ENCODE data around the gene BAZ2B.

- no peak for TF ChIP-seq CTCF (IDR thresholded peaks at IDR 0.05 in 2 of 3, conservative IDR thresholded peaks at IDR 0.05 in 1 of 3; ENCODE audit: borderline replicate concordance in 1 of 3, insufficient read depth in 1 of 3, low read depth in 2 of 3, low read length in 2 of 3)
- no peak for TF ChIP-seq JUND (IDR thresholded peaks at IDR 0.05)
- no peak for TF ChIP-seq CEBPB (IDR thresholded peaks at IDR 0.05; ENCODE audit: low read depth)
- TF ChIP-seq FOSL1 (IDR thresholded peaks at IDR 0.05; ENCODE audit: low read depth): no peak
- TF ChIP-seq POLR2AphosphoS5 (IDR thresholded peaks at IDR 0.05; ENCODE audit: low read depth, low read length): no peak
- TF ChIP-seq RAD21 (IDR thresholded peaks at IDR 0.05; ENCODE audit: low read depth): no peak
- TF ChIP-seq POLR2A (IDR thresholded peaks at IDR 0.05; ENCODE audit: borderline replicate concordance, extremely low read depth, insufficient read depth, insufficient read length): no peak
- TF ChIP-seq REST (IDR thresholded peaks at IDR 0.05; ENCODE audit: low read depth): no peak
- no peak for TF ChIP-seq TCF7L2 (IDR thresholded peaks at IDR 0.05; ENCODE audit: borderline replicate concordance, extremely low read depth, insufficient read depth, insufficient read length)
- TF ChIP-seq ZNF274 (IDR thresholded peaks at IDR 0.05; ENCODE audit: low read depth, low read length): no peak
Observed at GRCh38 chr2:159637240-159637639, 20.9 kb upstream of the BAZ2B start.
